ENCODE results near the gene ERGIC1.

DNA sequence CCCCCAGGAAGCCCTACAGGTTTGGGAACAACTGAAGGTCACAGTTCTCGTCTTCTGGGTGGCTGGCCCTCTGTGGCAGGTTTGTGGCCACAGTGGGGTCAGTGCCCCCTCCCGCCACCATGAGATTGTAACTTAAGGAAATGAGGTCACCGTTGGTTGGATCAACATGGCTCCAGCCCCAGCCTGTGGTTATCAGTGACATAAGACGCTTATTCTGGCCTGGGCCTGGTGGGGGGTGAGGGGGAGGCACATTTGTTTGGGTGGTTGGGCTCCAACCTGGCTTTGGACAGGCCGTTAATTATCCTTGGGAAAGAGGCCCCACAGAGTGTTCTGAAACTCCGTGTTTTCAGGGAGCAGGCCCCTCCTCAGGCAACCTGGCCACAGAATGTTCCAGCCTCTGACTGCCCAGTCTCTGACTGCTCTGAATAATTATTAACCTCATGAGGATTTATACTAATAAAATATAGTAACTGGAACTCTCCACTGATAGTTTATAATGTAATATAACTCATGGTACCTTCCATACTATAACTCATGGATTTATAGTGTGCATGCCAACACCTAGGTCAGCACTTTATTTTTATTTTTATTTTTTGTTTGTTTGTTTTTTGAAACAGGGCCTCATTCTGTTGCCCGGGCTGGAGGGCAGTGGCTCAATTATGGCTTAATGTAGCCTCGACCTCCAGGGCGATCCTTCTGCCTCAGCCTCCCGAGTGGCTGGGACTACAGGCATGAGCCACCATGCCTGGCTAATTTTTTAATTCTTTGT, 67.1 kb downstream of the ERGIC1 start:
- no peak for TF ChIP-seq EZH2phosphoT487 (IDR thresholded peaks at IDR 0.05; ENCODE audit: unreplicated experiment)
- TF ChIP-seq, protein P1, sequence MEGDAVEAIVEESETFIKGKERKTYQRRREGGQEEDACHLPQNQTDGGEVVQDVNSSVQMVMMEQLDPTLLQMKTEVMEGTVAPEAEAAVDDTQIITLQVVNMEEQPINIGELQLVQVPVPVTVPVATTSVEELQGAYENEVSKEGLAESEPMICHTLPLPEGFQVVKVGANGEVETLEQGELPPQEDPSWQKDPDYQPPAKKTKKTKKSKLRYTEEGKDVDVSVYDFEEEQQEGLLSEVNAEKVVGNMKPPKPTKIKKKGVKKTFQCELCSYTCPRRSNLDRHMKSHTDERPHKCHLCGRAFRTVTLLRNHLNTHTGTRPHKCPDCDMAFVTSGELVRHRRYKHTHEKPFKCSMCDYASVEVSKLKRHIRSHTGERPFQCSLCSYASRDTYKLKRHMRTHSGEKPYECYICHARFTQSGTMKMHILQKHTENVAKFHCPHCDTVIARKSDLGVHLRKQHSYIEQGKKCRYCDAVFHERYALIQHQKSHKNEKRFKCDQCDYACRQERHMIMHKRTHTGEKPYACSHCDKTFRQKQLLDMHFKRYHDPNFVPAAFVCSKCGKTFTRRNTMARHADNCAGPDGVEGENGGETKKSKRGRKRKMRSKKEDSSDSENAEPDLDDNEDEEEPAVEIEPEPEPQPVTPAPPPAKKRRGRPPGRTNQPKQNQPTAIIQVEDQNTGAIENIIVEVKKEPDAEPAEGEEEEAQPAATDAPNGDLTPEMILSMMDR (conservative IDR thresholded peaks at IDR 0.05; ENCODE audit: low read depth in 2 of 2), result no peak
- no peak for TF ChIP-seq EZH2 (IDR thresholded peaks at IDR 0.05; ENCODE audit: low read depth, unreplicated experiment)
- TF ChIP-seq POLR2AphosphoS5 (IDR thresholded peaks at IDR 0.05; ENCODE audit: low read depth), result no peak
- TF ChIP-seq CREB1 (CRISPR knock-in tag; IDR thresholded peaks at IDR 0.05; ENCODE audit: low read depth), result no peak
